AG04450 (cell line): ENCODE measurements around the gene TNRC18. TPM values are rescaled to one million over a fixed set of nuclear protein-coding genes. Genes with fewer than 3 reads are reported as not detected.
A peak's percentile ranks its signal among the peaks of the same experiment; 100 is the strongest.

ENCODE experiments used
- CTCF ChIA-PET: fragments of 300-600, 350-600 bp; formaldehyde crosslinking; extraction: SDS; loops from one replicate; lab custom pipeline; 2022; ENCODE audit warnings: antibody characterized with exemption, inconsistent platforms; lab: Charles Lee
- POLR2A ChIA-PET: fragments of 350-600 bp; formaldehyde crosslinking; extraction: SDS; loops from one replicate; lab custom pipeline; 2021; ENCODE audit warnings: antibody characterized with exemption, inconsistent platforms; lab: Yijun Ruan, JAX
- DNase-seq: peaks from one replicate; pipeline ENCODE4 v3.0.0-alpha.2; 2011; ENCODE audit warnings: low read depth, low spot score
- H3K27ac ChIP-seq: one replicate; pipeline ENCODE4 v1.5.1; 2012; ENCODE audit warnings: low read depth, low read length, control low read depth
- H3K27me3 ChIP-seq: one replicate; pipeline ENCODE4 v1.6.0; 2012; ENCODE audit warnings: low read length; ENCODE audit not compliant: control insufficient read depth, insufficient read depth
- H3K4me3 ChIP-seq: 2 replicates; pipeline ENCODE4 v1.5.1; 2011; ENCODE audit warnings: mild to moderate bottlenecking, low read depth, low read length, control low read depth
- H3K9me3 ChIP-seq: 2 replicates; pipeline ENCODE4 v1.5.1; 2012; ENCODE audit warnings: low read length; ENCODE audit not compliant: control insufficient read depth, insufficient read depth
- polyA plus RNA-seq: library from polyadenylated mRNA; depleted of rRNA; stranded (reverse); fragments of >200 nt; gene quantifications from 2 replicates; pipeline ENCODE4 v1.2.3, GENCODE V29; 2011
- TF ChIP-seq, protein P1 (sequence below): IDR thresholded peaks from 2 replicates; pipeline ENCODE4 v1.5.1; 2011; ENCODE audit warnings: low read depth, low read length, control low read depth, inconsistent platforms

Gene TNRC18
- polyA plus RNA-seq, 1 experiment, result 13.4 TPM

DNA sequence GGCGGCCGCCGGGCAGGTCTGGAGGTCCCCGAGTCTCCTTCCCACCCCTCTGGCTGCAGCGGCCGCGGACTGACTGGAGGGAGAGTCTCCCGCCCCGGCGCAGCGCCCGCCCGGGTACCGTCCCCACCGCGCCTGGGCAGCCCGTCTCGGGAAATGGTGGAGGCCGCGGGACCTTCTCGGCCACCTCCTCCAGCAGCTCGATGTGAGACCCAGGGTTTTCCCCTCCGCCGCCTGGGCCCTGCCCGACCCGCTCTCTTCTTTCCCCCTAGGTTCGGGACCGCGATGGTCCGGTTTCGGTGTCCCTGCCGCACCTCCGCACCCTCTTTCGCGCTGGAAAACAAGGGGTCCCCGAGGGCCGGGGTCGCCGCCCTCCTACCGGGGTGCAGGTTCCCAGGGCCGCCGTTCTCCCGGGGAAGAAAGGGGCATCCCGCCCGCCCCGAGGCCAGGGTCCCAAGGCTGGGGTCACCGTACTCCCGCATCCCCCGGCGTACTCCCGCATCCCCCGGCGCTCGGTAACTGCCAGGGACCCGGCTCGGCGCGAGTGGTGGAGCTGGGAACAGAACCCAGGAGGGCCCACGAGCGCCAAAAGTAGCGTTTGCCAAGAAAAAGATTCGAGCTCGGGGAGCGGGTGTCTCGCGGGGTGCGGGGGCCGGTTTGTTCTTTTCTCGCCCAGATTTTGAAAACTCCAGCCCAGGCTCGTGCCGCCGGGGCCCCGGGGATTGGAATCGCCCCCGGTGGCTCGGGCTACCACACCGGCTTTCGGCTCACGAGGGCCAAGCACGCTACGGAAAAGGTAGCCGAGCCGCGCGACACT is 3.4 kb downstream of the TNRC18 start:
- H3K27me3 ChIP-seq, result no peaks in the 10 kb centered on the region
- H3K4me3 ChIP-seq, result peak overlapping the region; percentile 85
- ChIA-PET CTCF (no interaction called here), POLR2A (no interaction called here)
- H3K9me3 ChIP-seq, result peaks cover 3% of the 10 kb centered on the region; the same call in 1 of the 2 replicates
- no peak for DNase-seq
- TF ChIP-seq, protein P1, sequence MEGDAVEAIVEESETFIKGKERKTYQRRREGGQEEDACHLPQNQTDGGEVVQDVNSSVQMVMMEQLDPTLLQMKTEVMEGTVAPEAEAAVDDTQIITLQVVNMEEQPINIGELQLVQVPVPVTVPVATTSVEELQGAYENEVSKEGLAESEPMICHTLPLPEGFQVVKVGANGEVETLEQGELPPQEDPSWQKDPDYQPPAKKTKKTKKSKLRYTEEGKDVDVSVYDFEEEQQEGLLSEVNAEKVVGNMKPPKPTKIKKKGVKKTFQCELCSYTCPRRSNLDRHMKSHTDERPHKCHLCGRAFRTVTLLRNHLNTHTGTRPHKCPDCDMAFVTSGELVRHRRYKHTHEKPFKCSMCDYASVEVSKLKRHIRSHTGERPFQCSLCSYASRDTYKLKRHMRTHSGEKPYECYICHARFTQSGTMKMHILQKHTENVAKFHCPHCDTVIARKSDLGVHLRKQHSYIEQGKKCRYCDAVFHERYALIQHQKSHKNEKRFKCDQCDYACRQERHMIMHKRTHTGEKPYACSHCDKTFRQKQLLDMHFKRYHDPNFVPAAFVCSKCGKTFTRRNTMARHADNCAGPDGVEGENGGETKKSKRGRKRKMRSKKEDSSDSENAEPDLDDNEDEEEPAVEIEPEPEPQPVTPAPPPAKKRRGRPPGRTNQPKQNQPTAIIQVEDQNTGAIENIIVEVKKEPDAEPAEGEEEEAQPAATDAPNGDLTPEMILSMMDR, result no peak
- peak overlapping the region; percentile 65 for H3K27ac ChIP-seq

DNA sequence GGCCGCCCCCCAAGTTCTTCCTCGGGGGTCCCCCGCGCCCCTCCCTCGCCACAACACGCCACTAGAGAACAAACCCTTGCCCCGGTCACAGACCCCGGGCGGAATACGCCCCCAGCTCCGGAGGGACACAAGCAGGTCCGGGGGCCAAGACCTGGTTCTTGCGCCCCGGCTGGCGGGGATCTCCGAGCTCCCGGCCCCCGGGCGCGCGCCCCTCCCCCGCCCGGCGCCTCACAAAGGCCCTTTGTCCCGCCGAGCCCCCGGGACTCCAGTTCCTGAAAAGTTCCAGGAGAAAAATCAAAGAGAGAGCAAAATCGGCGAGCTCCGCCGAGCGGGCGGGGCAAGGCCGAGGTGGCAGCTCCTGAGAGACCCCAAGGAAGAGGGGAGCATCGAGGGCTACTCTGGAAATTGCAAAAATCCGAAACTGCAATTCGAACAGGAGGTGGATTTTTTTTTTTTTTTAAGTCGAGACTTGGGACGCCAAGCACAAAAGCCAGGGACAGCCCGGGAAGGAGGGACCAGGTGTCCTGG is 4.0 kb downstream of the TNRC18 start:
- Histone ChIP-seq H3K9me3 (no peaks in the 10 kb centered on the region; the same call in 1 of the 2 replicates), H3K27ac (peak overlapping the region; percentile 61), H3K4me3 (peak overlapping the region; percentile 85), H3K27me3 (no peaks in the 10 kb centered on the region)
- POLR2A ChIA-PET, result no interaction called here
- no peak for DNase-seq
- TF ChIP-seq, protein P1, result no peak
- CTCF ChIA-PET, result no interaction called here

DNA sequence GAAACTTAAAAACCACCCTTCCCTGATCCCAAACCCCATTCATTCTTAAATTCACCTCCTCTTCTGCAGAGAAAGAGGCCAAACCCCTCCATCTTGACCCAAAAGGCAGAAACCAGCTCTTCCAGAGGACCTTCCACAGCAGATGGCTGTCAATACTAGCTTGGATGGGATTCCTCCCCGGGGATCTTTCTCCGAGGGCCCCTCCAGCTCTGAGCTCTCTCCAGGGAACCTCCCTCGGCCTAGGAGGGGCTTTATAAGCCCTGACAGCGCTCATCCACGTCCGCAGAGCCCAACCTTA is 5.4 kb downstream of the TNRC18 start:
- no peak for DNase-seq
- Histone ChIP-seq H3K4me3 (peak overlapping the region; percentile 85), H3K27ac (peak overlapping the region; percentile 31), H3K9me3 (no peaks in the 10 kb centered on the region; the same call in 1 of the 2 replicates), H3K27me3 (no peaks in the 10 kb centered on the region)
- TF ChIP-seq, protein P1, result no peak
- ChIA-PET CTCF (interaction anchor here (0.7 to 1.2 kb wide), 2 partner anchors 141 to 179 kb away, joined by 4 to 5 read pairs; no protein-coding TSS in a partner anchor), POLR2A (interaction anchor here (1.2 to 1.6 kb wide), 2 partner anchors 10 to 66 kb away, joined by 3 to 4 read pairs; no protein-coding TSS in a partner anchor)

DNA sequence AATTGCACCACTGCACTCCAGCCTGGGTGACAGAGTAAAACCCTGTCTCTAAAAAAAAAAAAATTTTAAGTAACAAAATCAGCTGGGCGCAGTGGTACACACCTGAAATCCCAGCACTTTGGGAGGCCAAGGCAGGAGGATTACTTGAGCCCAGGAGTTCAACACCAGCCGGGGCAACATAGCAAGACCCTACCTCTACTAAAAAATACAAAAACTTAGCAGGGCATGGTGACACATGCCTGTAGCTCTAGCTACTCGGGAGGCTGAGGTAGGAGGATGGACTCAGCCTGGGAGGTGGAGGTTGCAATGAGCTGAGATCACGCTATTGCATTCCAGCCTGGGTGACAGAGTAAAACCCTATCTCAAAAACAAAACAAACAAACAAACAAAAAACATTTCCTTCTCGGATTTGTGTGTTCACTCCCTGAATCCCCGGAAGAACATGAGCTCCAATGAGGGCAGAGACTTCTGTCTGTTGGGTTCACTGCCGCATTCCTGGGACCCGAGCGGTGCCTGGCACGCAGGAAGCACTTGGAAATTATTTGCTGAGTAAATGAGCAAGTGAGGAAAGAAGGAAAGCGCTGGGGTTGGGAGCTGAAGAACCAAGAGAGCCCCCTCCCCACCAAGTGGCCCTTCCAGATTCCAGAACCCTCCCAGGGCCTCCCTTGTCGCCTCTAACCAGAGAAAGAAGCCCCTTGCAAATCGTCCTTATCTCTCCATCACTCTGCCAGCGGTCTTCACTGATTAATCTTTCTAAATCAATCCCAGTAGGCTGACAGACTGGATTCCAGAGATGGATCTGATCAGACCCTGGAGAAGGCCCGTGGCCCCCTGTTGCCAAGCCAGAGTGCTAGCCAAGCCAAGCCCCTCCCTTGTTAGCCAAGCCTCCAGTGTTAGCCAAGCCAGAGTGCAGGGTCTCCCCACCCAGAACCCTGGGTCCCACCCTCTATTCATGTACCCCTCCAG is 6.2 kb downstream of the TNRC18 start:
- TF ChIP-seq, protein P1, result no peak
- POLR2A ChIA-PET, result interaction anchor here (0.9 to 1.7 kb wide), 5 partner anchors 8 to 67 kb away, joined by 3 to 6 read pairs (median 4); no protein-coding TSS in a partner anchor
- DNase-seq, result no peak
- H3K4me3 ChIP-seq, result 0 out of 2 replicates have a peak overlapping the region, but pooled peaks have one; percentile 7
- no peaks in the 10 kb centered on the region for H3K27me3 ChIP-seq
- CTCF ChIA-PET, result interaction anchor here (0.6 to 1.2 kb wide), 4 partner anchors 141 to 261 kb away, joined by 4 to 8 read pairs (median 4); no protein-coding TSS in a partner anchor
- peak overlapping the region; percentile 52 for H3K27ac ChIP-seq
- H3K9me3 ChIP-seq, result peaks cover under 1% of the 10 kb centered on the region; the same call in 1 of the 2 replicates
